GM12878 (cell line): Measurements from ENCODE around the gene DAZAP1. TPM values are rescaled to one million over a fixed set of nuclear protein-coding genes. Genes with fewer than 3 reads are reported as not detected.

Source experiments
- BACH1 ChIP-seq: fragments of 450-650 bp; IDR thresholded peaks from 2 replicates; pipeline ENCODE4 v1.6.1; 2017; ENCODE audit warnings: mild to moderate bottlenecking, borderline replicate concordance
- BCL3 ChIP-seq: IDR thresholded peaks from 2 replicates; pipeline ENCODE4 v1.6.1; 2011; ENCODE audit warnings: borderline replicate concordance, low read depth, mild to moderate bottlenecking, moderate library complexity, low read length; ENCODE audit not compliant: insufficient read depth, poor library complexity, severe bottlenecking
- DPF2 ChIP-seq: fragments of 450-650 bp; IDR thresholded peaks from 2 replicates; pipeline ENCODE4 v1.6.1; 2017; ENCODE audit warnings: mild to moderate bottlenecking
- IKZF1 ChIP-seq: fragments of 450-650 bp; conservative IDR thresholded peaks from 2 replicates; pipeline ENCODE4 v1.6.1; 2017; ENCODE audit warnings: antibody characterized with exemption, mild to moderate bottlenecking
- PAX8 ChIP-seq: fragments of 450-650 bp; IDR thresholded peaks from 2 replicates; pipeline ENCODE4 v1.6.1; 2017; ENCODE audit warnings: mild to moderate bottlenecking, moderate library complexity
- POU2F2 ChIP-seq: IDR thresholded peaks from 3 replicates; pipeline ENCODE4 v1.6.1; 2011; ENCODE audit warnings: low read depth, mild to moderate bottlenecking, low read length, borderline replicate concordance
- ZNF207 ChIP-seq: fragments of 450-650 bp; IDR thresholded peaks from 2 replicates; pipeline ENCODE4 v1.6.1; 2014; ENCODE audit warnings: antibody characterized with exemption, mild to moderate bottlenecking, borderline replicate concordance
- ZNF217 ChIP-seq: fragments of 450-650 bp; IDR thresholded peaks from 2 replicates; pipeline ENCODE4 v1.6.1; 2017; ENCODE audit warnings: antibody characterized with exemption, mild to moderate bottlenecking
- ZNF592 ChIP-seq: fragments of 450-650 bp; IDR thresholded peaks from 2 replicates; pipeline ENCODE4 v1.6.1; 2017; ENCODE audit warnings: mild to moderate bottlenecking, moderate library complexity
- polyA plus RNA-seq, 11 experiments: library from polyadenylated mRNA; depleted of rRNA in 4 of 11; unstranded in 6 of 11; stranded (reverse) in 5 of 11; fragments of >200 nt; fragmentation: Nextera tagmentation in 4 of 11; fragmentation: Illumina TruSeq in 1 of 11; extraction: Ambion mirVana in 4 of 11; extraction: Trizol in 1 of 11; gene quantifications; 1 replicate in 1 of 11; 2 replicates in 10 of 11; pipeline versions ENCODE4 v1.2.1 to v1.2.3, GENCODE V29; 2011 to 2016; ENCODE audit warnings: inconsistent platforms in 2 of 11, missing spikeins in 2 of 11, low read depth in 1 of 11
- total RNA-seq, 4 experiments: library from RNA; depleted of rRNA in 3 of 4; stranded (reverse); fragments of >200 nt in 3 of 4; fragmentation: Illumina TruSeq in 1 of 4; extraction: Trizol in 1 of 4; gene quantifications; 2 replicates each; pipeline versions ENCODE4 v1.2.1 to v1.2.3, GENCODE V29; 2013 to 2021
- TF ChIP-seq, protein P1 (sequence below): fragments of 450-650 bp; IDR thresholded peaks from 2 replicates; pipeline ENCODE4 v1.6.1; 2017; ENCODE audit warnings: mild to moderate bottlenecking, moderate library complexity
- TF ChIP-seq, protein P2 (sequence below): fragments of 450-650 bp; IDR thresholded peaks from 2 replicates; pipeline ENCODE4 v1.6.1; 2016; ENCODE audit warnings: mild to moderate bottlenecking
- TF ChIP-seq, protein P3 (sequence below): IDR thresholded peaks from 2 replicates; pipeline ENCODE4 v1.6.1; 2012; ENCODE audit warnings: low read length, inconsistent platforms

Gene DAZAP1
- total and polyA plus RNA-seq, 10 of the 15 experiments (the other 5 are each of a cell fraction or from before 2014, with no cell fraction given): 9.9 to 240 (median 92.3) TPM

DNA sequence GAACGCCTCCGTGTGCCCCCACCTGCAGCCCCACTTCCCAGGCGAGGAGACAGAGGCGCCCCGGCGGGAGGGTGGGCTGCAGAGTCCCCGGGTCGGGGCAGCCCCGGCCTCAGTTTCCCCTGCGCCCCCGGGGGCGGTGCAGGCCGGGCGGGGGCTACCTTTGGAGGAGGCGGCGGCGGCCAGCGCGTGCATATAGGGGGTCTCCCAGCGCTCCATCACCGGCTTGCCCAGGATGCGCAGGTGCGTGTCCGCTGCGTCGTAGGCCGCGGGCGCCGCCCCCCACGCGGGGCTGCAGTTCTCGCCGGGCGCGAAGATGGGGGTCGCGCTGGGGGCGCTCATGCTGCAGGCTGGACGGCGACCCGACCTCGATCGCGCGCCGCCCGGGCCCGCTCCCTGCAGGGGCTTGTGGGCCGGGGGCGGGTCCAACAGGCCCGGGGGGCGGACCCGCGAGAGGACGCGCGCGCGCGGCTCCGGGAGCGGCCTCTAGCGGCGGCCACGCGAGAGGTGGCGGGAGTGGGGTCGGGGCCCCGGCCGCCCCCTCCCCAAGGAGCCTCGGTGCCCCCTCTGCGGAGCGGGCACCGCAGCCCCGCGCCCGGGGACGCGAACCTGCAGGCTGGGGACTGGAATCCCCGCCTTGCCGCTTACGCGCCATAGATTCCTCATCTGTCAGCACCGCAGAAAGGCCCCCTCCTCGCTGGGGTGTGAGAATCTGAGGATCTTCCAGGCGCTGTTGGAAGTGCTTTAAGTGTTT, 6.1 kb upstream of the DAZAP1 start, which contains the start of gene GAMT (continued):
- peak; percentile 60; the same call in 1 of the 2 replicates for TF ChIP-seq DPF2
- no peak for TF ChIP-seq BCL3
- no peak for TF ChIP-seq PAX8
- TF ChIP-seq, protein P1, sequence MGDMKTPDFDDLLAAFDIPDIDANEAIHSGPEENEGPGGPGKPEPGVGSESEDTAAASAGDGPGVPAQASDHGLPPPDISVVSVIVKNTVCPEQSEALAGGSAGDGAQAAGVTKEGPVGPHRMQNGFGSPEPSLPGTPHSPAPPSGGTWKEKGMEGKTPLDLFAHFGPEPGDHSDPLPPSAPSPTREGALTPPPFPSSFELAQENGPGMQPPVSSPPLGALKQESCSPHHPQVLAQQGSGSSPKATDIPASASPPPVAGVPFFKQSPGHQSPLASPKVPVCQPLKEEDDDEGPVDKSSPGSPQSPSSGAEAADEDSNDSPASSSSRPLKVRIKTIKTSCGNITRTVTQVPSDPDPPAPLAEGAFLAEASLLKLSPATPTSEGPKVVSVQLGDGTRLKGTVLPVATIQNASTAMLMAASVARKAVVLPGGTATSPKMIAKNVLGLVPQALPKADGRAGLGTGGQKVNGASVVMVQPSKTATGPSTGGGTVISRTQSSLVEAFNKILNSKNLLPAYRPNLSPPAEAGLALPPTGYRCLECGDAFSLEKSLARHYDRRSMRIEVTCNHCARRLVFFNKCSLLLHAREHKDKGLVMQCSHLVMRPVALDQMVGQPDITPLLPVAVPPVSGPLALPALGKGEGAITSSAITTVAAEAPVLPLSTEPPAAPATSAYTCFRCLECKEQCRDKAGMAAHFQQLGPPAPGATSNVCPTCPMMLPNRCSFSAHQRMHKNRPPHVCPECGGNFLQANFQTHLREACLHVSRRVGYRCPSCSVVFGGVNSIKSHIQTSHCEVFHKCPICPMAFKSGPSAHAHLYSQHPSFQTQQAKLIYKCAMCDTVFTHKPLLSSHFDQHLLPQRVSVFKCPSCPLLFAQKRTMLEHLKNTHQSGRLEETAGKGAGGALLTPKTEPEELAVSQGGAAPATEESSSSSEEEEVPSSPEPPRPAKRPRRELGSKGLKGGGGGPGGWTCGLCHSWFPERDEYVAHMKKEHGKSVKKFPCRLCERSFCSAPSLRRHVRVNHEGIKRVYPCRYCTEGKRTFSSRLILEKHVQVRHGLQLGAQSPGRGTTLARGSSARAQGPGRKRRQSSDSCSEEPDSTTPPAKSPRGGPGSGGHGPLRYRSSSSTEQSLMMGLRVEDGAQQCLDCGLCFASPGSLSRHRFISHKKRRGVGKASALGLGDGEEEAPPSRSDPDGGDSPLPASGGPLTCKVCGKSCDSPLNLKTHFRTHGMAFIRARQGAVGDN: peak; percentile 48; the same call in 1 of the 2 replicates
- peak; percentile 62 for TF ChIP-seq IKZF1
- 0 out of 2 replicates have a peak, but pooled peaks have one; percentile 20 for TF ChIP-seq ZNF207
- TF ChIP-seq ZNF217: peak; percentile 29
- no peak for TF ChIP-seq POU2F2
- TF ChIP-seq, protein P2, sequence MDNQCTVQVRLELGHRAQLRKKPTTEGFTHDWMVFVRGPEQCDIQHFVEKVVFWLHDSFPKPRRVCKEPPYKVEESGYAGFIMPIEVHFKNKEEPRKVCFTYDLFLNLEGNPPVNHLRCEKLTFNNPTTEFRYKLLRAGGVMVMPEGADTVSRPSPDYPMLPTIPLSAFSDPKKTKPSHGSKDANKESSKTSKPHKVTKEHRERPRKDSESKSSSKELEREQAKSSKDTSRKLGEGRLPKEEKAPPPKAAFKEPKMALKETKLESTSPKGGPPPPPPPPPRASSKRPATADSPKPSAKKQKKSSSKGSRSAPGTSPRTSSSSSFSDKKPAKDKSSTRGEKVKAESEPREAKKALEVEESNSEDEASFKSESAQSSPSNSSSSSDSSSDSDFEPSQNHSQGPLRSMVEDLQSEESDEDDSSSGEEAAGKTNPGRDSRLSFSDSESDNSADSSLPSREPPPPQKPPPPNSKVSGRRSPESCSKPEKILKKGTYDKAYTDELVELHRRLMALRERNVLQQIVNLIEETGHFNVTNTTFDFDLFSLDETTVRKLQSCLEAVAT: no peak
- peak; percentile 80 for TF ChIP-seq BACH1
- TF ChIP-seq, protein P3, sequence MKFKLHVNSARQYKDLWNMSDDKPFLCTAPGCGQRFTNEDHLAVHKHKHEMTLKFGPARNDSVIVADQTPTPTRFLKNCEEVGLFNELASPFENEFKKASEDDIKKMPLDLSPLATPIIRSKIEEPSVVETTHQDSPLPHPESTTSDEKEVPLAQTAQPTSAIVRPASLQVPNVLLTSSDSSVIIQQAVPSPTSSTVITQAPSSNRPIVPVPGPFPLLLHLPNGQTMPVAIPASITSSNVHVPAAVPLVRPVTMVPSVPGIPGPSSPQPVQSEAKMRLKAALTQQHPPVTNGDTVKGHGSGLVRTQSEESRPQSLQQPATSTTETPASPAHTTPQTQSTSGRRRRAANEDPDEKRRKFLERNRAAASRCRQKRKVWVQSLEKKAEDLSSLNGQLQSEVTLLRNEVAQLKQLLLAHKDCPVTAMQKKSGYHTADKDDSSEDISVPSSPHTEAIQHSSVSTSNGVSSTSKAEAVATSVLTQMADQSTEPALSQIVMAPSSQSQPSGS: no peak
- 0 out of 2 replicates have a peak, but pooled peaks have one; percentile 44 for TF ChIP-seq ZNF592
- TF ChIP-seq, all 136 proteins: peak for 17
